K562 (cell line): ENCODE data around the gene ALK. TPM values are rescaled to one million over a fixed set of nuclear protein-coding genes. Genes with fewer than 3 reads are reported as not detected.

Experiments used
- ATAC-seq: fragments of 200-7000 bp; cut with Tn5 transposase; 3 replicates; pipeline ENCODE4 v1.9.1; 2020; ENCODE audit warnings: moderate library complexity
- BruUV-seq: library from RNA; stranded (reverse); fragments of 400-500 nt; replicated peaks from 2 replicates; lab custom pipeline; 2021; lab: Mats Ljungman, UMichigan
- CTCF ChIA-PET: fragments of 300-600 bp; formaldehyde crosslinking; extraction: SDS; loops from one replicate; lab custom pipeline; 2021; ENCODE audit warnings: low intra/inter-chr PET ratio; lab: Yijun Ruan, JAX
- POLR2A ChIA-PET: fragments of 300-600, 350-650 bp; sonication (Branson Sonifier 250); formaldehyde crosslinking; extraction: SDS; loops from one replicate; lab custom pipeline; 2021; ENCODE audit warnings: antibody characterized with exemption, inconsistent platforms; lab: Yijun Ruan, JAX
- DNase-seq, 4 experiments: peaks; one replicate each; pipeline versions ENCODE4 v3.0.0 to v3.0.0-alpha.2; 2011 to 2018; ENCODE audit warnings: low spot score in 3 of 4, mixed read lengths in 3 of 4; ENCODE audit errors: extremely low read depth in 1 of 4
- FAIRE-seq: peaks from 2 replicates; lab custom pipeline; 2011; peaks lifted over from hg19 to GRCh38; lab: Jason Lieb, UNC
- H2AFZ ChIP-seq: 2 replicates; pipeline ENCODE4 v1.6.0; 2011; ENCODE audit warnings: low read depth, low read length, control low read depth, inconsistent platforms
- H3K27ac ChIP-seq: fragments of 200-600 bp; 3 replicates; pipeline ENCODE4 v1.8.0; 2011; ENCODE audit warnings: low read depth, mild to moderate bottlenecking, control low read depth, inconsistent platforms, low read length, moderate library complexity, mixed read lengths; ENCODE audit errors: extremely low read depth
- H3K27me3 ChIP-seq, 2 experiments: fragments of 300-600 bp in 1 of 2; 2 replicates in 1 of 2; 3 replicates in 1 of 2; pipeline versions ENCODE4 v1.6.0 to v1.8.0; 2011; ENCODE audit warnings: inconsistent platforms in 2 of 2, low read length in 2 of 2, mild to moderate bottlenecking in 1 of 2, mixed read lengths in 1 of 2, moderate library complexity in 1 of 2; ENCODE audit not compliant: control insufficient read depth in 2 of 2, insufficient read depth in 2 of 2
- H3K36me3 ChIP-seq: fragments of 300-600 bp; 3 replicates; pipeline ENCODE4 v1.8.0; 2011; ENCODE audit warnings: mild to moderate bottlenecking, low read length, inconsistent platforms; ENCODE audit not compliant: control insufficient read depth, insufficient read depth
- H3K4me1 ChIP-seq, 2 experiments: fragments of 200-600 bp in 1 of 2; replicated peaks in 1 of 2; 2 replicates in 1 of 2; 3 replicates in 1 of 2; pipeline versions ENCODE4 v1.5.1 to v1.8.0; 2011; ENCODE audit warnings: inconsistent platforms in 2 of 2, low read length in 2 of 2, mild to moderate bottlenecking in 1 of 2, mixed read lengths in 1 of 2, moderate library complexity in 1 of 2; ENCODE audit not compliant: control insufficient read depth in 2 of 2, insufficient read depth in 2 of 2
- H3K4me2 ChIP-seq: 2 replicates; pipeline ENCODE4 v1.6.1; 2011; ENCODE audit warnings: low read length, control low read depth, inconsistent platforms, mixed read lengths; ENCODE audit not compliant: insufficient read depth
- H3K4me3 ChIP-seq: fragments of 200-600 bp; sonication (generic), shearing (Covaris generic); 2 replicates; pipeline ENCODE4 v1.5.1; 2016; ENCODE audit warnings: control low read depth, inconsistent platforms
- H3K79me2 ChIP-seq: fragments of 200-600 bp; 3 replicates; pipeline ENCODE4 v1.8.0; 2011; ENCODE audit warnings: low read length, inconsistent platforms; ENCODE audit not compliant: control insufficient read depth, insufficient read depth
- H3K9ac ChIP-seq, 2 experiments: 2 replicates each; pipeline versions ENCODE4 v1.6.0 to v1.6.1; 2011; ENCODE audit warnings: low read depth in 2 of 2, low read length in 2 of 2, control low read depth in 1 of 2, inconsistent platforms in 1 of 2, mild to moderate bottlenecking in 1 of 2, mixed read lengths in 1 of 2; ENCODE audit not compliant: insufficient read depth in 1 of 2
- H3K9me1 ChIP-seq: one replicate; pipeline ENCODE4 v1.6.0; 2011; ENCODE audit warnings: inconsistent platforms, mild to moderate bottlenecking, low read length, moderate library complexity; ENCODE audit not compliant: control insufficient read depth, insufficient read depth
- H3K9me3 ChIP-seq: replicated peaks from 2 replicates; pipeline ENCODE4 v1.5.1; 2011; ENCODE audit warnings: low read depth, low read length, inconsistent platforms; ENCODE audit not compliant: control insufficient read depth, insufficient read depth
- H4K20me1 ChIP-seq: replicated peaks from 2 replicates; pipeline ENCODE4 v1.6.1; 2011; ENCODE audit warnings: low read length, inconsistent platforms, mixed read lengths; ENCODE audit not compliant: control insufficient read depth, insufficient read depth
- CBX1 ChIP-seq: sonication (generic); IDR thresholded peaks from 2 replicates; pipeline ENCODE4 v1.6.1; 2016; ENCODE audit warnings: antibody characterized with exemption, low read depth, mild to moderate bottlenecking
- CBX3 ChIP-seq, 2 experiments: IDR thresholded peaks; 1 replicate in 1 of 2; 2 replicates in 1 of 2; pipeline ENCODE4 v1.6.1; 2012; ENCODE audit warnings: inconsistent platforms in 2 of 2, low read length in 2 of 2, borderline replicate concordance in 1 of 2, control low read depth in 1 of 2
- COPS2 ChIP-seq: fragments of 450-650 bp; conservative IDR thresholded peaks from 2 replicates; pipeline ENCODE4 v1.6.1; 2016; ENCODE audit warnings: mild to moderate bottlenecking, moderate library complexity
- CTBP1 ChIP-seq: fragments of 450-650 bp; IDR thresholded peaks from 2 replicates; pipeline ENCODE4 v1.6.1; 2016; ENCODE audit warnings: borderline replicate concordance
- ESRRB ChIP-seq: fragments of 250-450 bp; sonication (Bioruptor Pico); IDR thresholded peaks from 2 replicates; pipeline ENCODE4 v1.5.0; 2020; ENCODE audit warnings: mild to moderate bottlenecking, moderate library complexity, borderline replicate concordance
- EWSR1 ChIP-seq: fragments of 450-650 bp; IDR thresholded peaks from 2 replicates; pipeline ENCODE4 v1.6.1; 2018; ENCODE audit warnings: borderline replicate concordance, mild to moderate bottlenecking, low read depth, moderate library complexity; ENCODE audit not compliant: partially characterized antibody
- FOXP1 ChIP-seq: sonication (generic); formaldehyde crosslinking; IDR thresholded peaks from 2 replicates; pipeline ENCODE4 v1.8.0; 2022; ENCODE audit warnings: mild to moderate bottlenecking, missing genetic modification reagents
- GATAD2B ChIP-seq: fragments of 450-650 bp; IDR thresholded peaks from 2 replicates; pipeline ENCODE4 v1.6.1; 2017; ENCODE audit warnings: mild to moderate bottlenecking, borderline replicate concordance
- MTF1 ChIP-seq: fragments of 250-450 bp; sonication (Bioruptor Pico); IDR thresholded peaks from 2 replicates; pipeline ENCODE4 v1.9.0; 2021; ENCODE audit warnings: moderate library complexity, mild to moderate bottlenecking, inconsistent platforms, borderline replicate concordance
- PCBP1 ChIP-seq: fragments of 200-400 bp; formaldehyde crosslinking; IDR thresholded peaks from 2 replicates; pipeline ENCODE4 v1.6.1; 2018; ENCODE audit warnings: mild to moderate bottlenecking, low read depth, low read length; ENCODE audit not compliant: poor library complexity, severe bottlenecking
- SP1 ChIP-seq: sonication (generic); formaldehyde crosslinking; IDR thresholded peaks from 2 replicates; pipeline ENCODE4 v1.8.1; 2022; ENCODE audit warnings: mild to moderate bottlenecking, missing genetic modification reagents
- ZKSCAN1 ChIP-seq: fragments of 150-350 bp; IDR thresholded peaks from 2 replicates; pipeline ENCODE4 v1.6.1; 2016; ENCODE audit warnings: low read depth, low read length
- ZNF507 ChIP-seq: conservative IDR thresholded peaks from 2 replicates; pipeline ENCODE4 v1.6.1; 2017; ENCODE audit warnings: missing genetic modification characterization, missing compliant biosample characterization
- in situ Hi-C: fragments of 300-500 bp; cut with MboI; formaldehyde crosslinking; loops from 4 replicates; pipeline ENCODE4 v1.15.0; 2018; ENCODE audit warnings: inconsistent platforms, mixed read lengths
- intact Hi-C: fragments of 100-400 bp; cut with micrococcal nuclease; formaldehyde crosslinking; loops from 2 replicates; pipeline ENCODE4 v1.14.2; 2022
- polyA plus RNA-seq, 8 experiments: library from polyadenylated mRNA; depleted of rRNA in 4 of 8; stranded (reverse) in 5 of 8; unstranded in 3 of 8; fragments of >200 nt; fragmentation: Nextera tagmentation in 2 of 8; fragmentation: Illumina TruSeq in 1 of 8; extraction: Ambion mirVana in 2 of 8; extraction: Trizol in 1 of 8; gene quantifications; 2 replicates each; pipeline versions ENCODE4 v1.2.1 to v1.2.3, GENCODE V29; 2011 to 2014; ENCODE audit warnings: inconsistent platforms in 1 of 8, missing spikeins in 1 of 8
- total RNA-seq, 7 experiments: library from RNA; depleted of rRNA in 6 of 7; stranded (reverse); fragments of >200 nt in 6 of 7; fragmentation: Illumina TruSeq in 2 of 7; extraction: Trizol in 2 of 7; gene quantifications; 2 replicates each; pipeline versions ENCODE4 v1.2.1 to v1.2.3, GENCODE V29; 2011 to 2021; ENCODE audit warnings: low replicate concordance in 1 of 7
- TF ChIP-seq, protein P1 (sequence below), 2 experiments: fragments of 250-450 bp in 1 of 2; fragments of 450-650 bp in 1 of 2; sonication (Bioruptor Pico) in 1 of 2; IDR thresholded peaks; 2 replicates each; pipeline versions ENCODE4 v1.6.1 to v1.8.0; 2016 to 2021; ENCODE audit warnings: mild to moderate bottlenecking in 2 of 2, moderate library complexity in 2 of 2, missing compliant biosample characterization in 1 of 2, missing genetic modification characterization in 1 of 2
- TF ChIP-seq, protein P2 (sequence below): fragments of 250-450 bp; sonication (Bioruptor Pico); IDR thresholded peaks from 2 replicates; pipeline ENCODE4 v1.8.0; 2022; ENCODE audit warnings: moderate library complexity, mild to moderate bottlenecking, inconsistent platforms
- TF ChIP-seq, protein P3 (sequence below): fragments of 250-450 bp; sonication (Bioruptor Pico); IDR thresholded peaks from 2 replicates; pipeline ENCODE4 v1.4.0; 2020; ENCODE audit warnings: mild to moderate bottlenecking, moderate library complexity
- TF ChIP-seq, protein P4 (sequence below): IDR thresholded peaks from 3 replicates; pipeline ENCODE4 v1.6.1; 2011; ENCODE audit warnings: borderline replicate concordance, mild to moderate bottlenecking; ENCODE audit not compliant: insufficient read length, insufficient read depth

Gene ALK
- total and polyA plus RNA-seq, 9 of the 15 experiments (the other 6 are each of a cell fraction or from before 2014, with no cell fraction given), result not detected

DNA sequence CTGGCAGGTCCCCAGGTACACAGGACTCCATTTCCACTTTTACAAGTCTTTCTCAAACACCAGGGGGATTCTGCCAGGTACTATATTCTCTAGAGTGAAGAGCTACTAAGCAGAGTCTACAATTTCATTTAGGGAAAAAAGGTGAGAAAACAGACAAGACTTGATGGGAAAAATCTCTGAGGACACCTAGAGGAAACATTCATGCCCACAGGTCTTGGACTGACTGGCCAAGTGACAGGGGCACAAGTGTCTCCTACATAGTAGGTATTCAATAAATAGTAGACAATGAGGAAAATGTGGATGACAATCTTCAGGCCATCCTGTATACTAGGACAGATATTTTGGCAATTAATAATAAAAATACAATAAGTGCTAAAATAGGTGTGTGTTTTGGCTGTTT, 577.6 kb downstream of the ALK start:
- Histone ChIP-seq H3K79me2 (no peaks in the 10 kb centered on the region), H3K4me3 (no peak overlapping the region), H3K9ac (no peak overlapping the region), H3K27me3 (peaks cover 0 to 12% of the 10 kb centered on the region in 2 experiments; a peak in 2 of 5 replicates), H3K4me1 (no peaks in the 10 kb centered on the region), H3K27ac (no peak overlapping the region), H3K4me2 (no peak overlapping the region), H3K9me3 (no peaks in the 10 kb centered on the region), H4K20me1 (no peaks in the 10 kb centered on the region), H3K9me1 (no peaks in the 10 kb centered on the region), H2AFZ (no peak overlapping the region), H3K36me3 (no peaks in the 10 kb centered on the region)
- DNase-seq (no peak), ATAC-seq (no peak), FAIRE-seq (no peak)
- POLR2A ChIA-PET, result no interaction called here
- in situ Hi-C loops, result no loop called here
- no peak for TF ChIP-seq CBX1
- no peak for TF ChIP-seq ZKSCAN1
- TF ChIP-seq MTF1, result no peak
- TF ChIP-seq EWSR1, result no peak
- TF ChIP-seq, protein P1, sequence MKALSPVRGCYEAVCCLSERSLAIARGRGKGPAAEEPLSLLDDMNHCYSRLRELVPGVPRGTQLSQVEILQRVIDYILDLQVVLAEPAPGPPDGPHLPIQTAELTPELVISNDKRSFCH (CRISPR knock-in tag; IDR thresholded peaks at IDR 0.05), result no peak
- TF ChIP-seq, protein P1 (tag; IDR thresholded peaks at IDR 0.05), result no peak
- TF ChIP-seq GATAD2B, result no peak
- TF ChIP-seq PCBP1, result no peak
- TF ChIP-seq FOXP1 (CRISPR knock-in tag), result no peak
- no peak for TF ChIP-seq CBX3 (IDR thresholded peaks at IDR 0.05; ENCODE audit: borderline replicate concordance in 1 of 2, low read length in 2 of 2)
- TF ChIP-seq, protein P2, sequence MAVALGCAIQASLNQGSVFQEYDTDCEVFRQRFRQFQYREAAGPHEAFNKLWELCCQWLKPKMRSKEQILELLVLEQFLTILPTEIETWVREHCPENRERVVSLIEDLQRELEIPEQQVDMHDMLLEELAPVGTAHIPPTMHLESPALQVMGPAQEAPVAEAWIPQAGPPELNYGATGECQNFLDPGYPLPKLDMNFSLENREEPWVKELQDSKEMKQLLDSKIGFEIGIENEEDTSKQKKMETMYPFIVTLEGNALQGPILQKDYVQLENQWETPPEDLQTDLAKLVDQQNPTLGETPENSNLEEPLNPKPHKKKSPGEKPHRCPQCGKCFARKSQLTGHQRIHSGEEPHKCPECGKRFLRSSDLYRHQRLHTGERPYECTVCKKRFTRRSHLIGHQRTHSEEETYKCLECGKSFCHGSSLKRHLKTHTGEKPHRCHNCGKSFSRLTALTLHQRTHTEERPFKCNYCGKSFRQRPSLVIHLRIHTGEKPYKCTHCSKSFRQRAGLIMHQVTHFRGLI (CRISPR knock-in tag), result no peak
- no peak for TF ChIP-seq CTBP1
- TF ChIP-seq, protein P3, sequence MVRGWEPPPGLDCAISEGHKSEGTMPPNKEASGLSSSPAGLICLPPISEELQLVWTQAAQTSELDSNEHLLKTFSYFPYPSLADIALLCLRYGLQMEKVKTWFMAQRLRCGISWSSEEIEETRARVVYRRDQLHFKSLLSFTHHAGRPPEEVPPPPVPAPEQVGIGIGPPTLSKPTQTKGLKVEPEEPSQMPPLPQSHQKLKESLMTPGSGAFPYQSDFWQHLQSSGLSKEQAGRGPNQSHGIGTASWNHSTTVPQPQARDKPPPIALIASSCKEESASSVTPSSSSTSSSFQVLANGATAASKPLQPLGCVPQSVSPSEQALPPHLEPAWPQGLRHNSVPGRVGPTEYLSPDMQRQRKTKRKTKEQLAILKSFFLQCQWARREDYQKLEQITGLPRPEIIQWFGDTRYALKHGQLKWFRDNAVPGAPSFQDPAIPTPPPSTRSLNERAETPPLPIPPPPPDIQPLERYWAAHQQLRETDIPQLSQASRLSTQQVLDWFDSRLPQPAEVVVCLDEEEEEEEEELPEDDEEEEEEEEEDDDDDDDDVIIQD (CRISPR knock-in tag), result no peak
- no peak for TF ChIP-seq COPS2
- TF ChIP-seq, protein P4, sequence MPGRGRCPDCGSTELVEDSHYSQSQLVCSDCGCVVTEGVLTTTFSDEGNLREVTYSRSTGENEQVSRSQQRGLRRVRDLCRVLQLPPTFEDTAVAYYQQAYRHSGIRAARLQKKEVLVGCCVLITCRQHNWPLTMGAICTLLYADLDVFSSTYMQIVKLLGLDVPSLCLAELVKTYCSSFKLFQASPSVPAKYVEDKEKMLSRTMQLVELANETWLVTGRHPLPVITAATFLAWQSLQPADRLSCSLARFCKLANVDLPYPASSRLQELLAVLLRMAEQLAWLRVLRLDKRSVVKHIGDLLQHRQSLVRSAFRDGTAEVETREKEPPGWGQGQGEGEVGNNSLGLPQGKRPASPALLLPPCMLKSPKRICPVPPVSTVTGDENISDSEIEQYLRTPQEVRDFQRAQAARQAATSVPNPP, result no peak
- TF ChIP-seq ESRRB (CRISPR knock-in tag), result no peak
- no peak for TF ChIP-seq ZNF507
- TF ChIP-seq SP1 (CRISPR knock-in tag), result no peak
- BruUV-seq, result no TSS peak
- CTCF ChIA-PET, result no interaction called here
- intact Hi-C loops, result no loop called here
